Measurements from ENCODE around the gene PIGC.

The PIGC gene

DNA sequence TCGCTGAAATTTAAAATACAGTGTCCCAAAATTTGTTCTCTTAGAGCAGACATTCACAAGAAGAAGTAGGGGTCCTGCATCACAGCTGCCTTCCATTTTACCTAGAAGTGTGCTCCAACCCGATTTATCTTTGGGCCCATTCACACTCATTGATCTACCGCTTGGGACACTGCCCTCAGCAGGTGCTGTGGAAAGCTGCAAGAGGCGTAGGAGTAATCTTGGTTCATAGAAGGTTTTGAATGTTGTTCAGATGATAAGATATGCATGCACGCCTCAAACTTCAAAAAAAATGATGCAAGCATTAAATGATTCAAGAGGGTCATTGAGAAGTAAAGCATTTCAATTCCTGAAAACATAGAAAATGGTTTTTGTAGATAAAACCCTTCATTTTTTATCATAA lies 42.0 kb downstream of the PIGC start:
- no peaks in the 10 kb centered on the region for H3K27me3 Mint-ChIP-seq (ENCODE audit: low read depth)
- peaks cover 65% of the 10 kb centered on the region for H3K4me1 Mint-ChIP-seq
- peak overlapping the region; percentile 81 to 98 (median 98) for H3K27ac Mint-ChIP-seq
- TF ChIP-seq, protein P1, sequence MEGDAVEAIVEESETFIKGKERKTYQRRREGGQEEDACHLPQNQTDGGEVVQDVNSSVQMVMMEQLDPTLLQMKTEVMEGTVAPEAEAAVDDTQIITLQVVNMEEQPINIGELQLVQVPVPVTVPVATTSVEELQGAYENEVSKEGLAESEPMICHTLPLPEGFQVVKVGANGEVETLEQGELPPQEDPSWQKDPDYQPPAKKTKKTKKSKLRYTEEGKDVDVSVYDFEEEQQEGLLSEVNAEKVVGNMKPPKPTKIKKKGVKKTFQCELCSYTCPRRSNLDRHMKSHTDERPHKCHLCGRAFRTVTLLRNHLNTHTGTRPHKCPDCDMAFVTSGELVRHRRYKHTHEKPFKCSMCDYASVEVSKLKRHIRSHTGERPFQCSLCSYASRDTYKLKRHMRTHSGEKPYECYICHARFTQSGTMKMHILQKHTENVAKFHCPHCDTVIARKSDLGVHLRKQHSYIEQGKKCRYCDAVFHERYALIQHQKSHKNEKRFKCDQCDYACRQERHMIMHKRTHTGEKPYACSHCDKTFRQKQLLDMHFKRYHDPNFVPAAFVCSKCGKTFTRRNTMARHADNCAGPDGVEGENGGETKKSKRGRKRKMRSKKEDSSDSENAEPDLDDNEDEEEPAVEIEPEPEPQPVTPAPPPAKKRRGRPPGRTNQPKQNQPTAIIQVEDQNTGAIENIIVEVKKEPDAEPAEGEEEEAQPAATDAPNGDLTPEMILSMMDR (IDR thresholded peaks at IDR 0.05; ENCODE audit: unreplicated experiment in 3 of 3) = peak in 1 of 3 experiments; percentile 23
- peak overlapping the region in 1 of 3 experiments; percentile 14 for H3K4me3 Mint-ChIP-seq
- H3K36me3 Mint-ChIP-seq (ENCODE audit: low read depth) = no peaks in the 10 kb centered on the region
- no peaks in the 10 kb centered on the region for H3K9me3 Mint-ChIP-seq

DNA sequence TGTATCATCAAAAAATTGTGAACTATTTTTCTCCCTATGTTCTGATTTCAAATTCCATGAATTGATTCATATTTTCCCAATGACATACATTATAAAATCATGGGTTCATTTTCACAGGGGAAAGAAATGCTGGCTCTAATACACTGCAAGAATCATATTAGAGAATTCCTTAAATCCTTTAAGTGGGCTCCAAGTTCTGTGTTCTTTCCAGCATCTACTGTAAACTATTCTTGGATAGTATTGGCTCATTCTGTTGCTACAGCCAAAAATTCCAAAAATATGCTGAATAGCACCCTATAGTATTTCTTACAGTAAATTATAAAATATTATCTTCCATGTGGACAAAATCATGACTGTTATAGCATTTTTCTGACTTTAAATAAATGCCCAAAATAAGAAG lies 42.4 kb downstream of the PIGC start:
- H3K27ac Mint-ChIP-seq = peak overlapping the region; percentile 97 to 98 (median 98)
- H3K36me3 Mint-ChIP-seq (ENCODE audit: low read depth) = no peaks in the 10 kb centered on the region
- TF ChIP-seq, protein P1 (IDR thresholded peaks at IDR 0.05; ENCODE audit: unreplicated experiment in 3 of 3) = no peak
- H3K9me3 Mint-ChIP-seq = no peaks in the 10 kb centered on the region
- H3K27me3 Mint-ChIP-seq (ENCODE audit: low read depth) = no peaks in the 10 kb centered on the region
- H3K4me3 Mint-ChIP-seq = peak overlapping the region in 1 of 3 experiments; percentile 14
- peaks cover 65% of the 10 kb centered on the region for H3K4me1 Mint-ChIP-seq

DNA sequence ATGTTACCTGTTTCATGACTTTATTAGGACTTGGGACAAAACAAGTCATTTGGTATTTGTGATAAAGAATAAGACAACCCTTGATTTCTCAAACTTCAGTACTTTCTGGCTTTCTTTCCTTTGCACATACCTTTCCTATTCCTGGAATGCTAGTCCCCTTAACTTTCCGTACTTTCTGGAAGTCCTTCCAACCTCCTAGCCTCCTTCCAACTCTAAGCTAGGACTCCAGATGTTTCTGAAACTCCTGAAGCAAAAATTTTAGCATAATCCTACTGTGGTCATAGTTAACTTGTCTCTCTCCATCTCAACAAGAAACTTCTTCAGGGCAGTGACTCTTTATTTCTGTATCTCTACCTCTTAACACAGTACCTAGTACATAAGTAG lies 43.2 kb downstream of the PIGC start:
- H3K27me3 Mint-ChIP-seq (ENCODE audit: low read depth) = no peaks in the 10 kb centered on the region
- H3K9me3 Mint-ChIP-seq = no peaks in the 10 kb centered on the region
- H3K27ac Mint-ChIP-seq = peak overlapping the region; percentile 97 to 98 (median 98)
- TF ChIP-seq, protein P1 (IDR thresholded peaks at IDR 0.05; ENCODE audit: unreplicated experiment in 3 of 3) = no peak
- H3K4me1 Mint-ChIP-seq = peaks cover 71% of the 10 kb centered on the region
- H3K4me3 Mint-ChIP-seq = peak overlapping the region; percentile 30 to 70 (median 44)
- H3K36me3 Mint-ChIP-seq (ENCODE audit: low read depth) = no peaks in the 10 kb centered on the region

DNA sequence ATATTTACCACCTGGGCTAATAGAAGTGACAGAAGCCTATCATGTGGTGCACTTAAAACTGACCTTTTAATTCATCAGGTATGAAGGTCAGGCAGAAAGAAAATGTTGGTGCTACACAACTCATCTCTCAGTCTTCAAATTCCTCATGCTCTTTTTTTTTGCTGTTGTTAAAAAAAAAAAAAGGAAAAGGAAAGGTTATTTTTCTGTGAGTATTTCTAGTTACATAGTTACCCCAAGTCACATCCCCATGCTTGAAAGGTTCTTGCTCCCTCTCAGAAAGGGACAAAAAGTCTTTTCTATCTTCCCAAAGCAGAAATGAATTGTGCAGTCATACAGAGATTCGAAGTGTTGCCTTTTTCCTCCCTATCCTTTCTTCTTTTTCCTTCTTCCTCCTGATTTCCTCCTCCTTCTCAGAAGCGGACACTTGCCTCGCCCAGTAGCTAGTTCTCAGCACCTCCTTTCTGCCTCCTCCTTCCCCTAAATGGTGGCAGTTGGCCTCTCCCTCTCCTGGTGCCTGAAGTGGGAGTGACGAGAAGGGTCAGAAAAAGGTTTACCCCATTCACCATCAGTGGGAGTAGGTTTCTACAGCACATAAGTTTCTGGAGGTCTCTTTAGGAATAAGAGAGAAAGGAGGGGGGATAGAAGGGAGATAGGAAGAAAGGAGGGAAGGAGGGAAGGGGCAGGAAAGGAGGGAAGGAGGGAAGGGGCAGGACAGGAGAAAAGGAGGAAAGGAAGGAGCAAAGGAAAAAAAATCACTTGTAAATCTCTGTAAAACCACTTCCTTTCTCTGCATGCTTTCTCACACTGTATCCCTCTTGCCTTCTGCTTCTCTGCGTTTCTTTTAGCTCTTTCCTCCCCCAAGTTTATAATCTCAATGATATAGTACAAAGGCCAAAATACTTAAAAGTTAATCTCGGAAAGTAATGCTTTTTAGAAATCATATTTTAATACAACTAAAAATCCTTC lies 43.8 kb downstream of the PIGC start:
- Mint-ChIP-seq H3K27me3 (ENCODE audit: low read depth) (no peaks in the 10 kb centered on the region), H3K4me3 (peak overlapping the region; percentile 53 to 70 (median 70)), H3K9me3 (no peaks in the 10 kb centered on the region), H3K27ac (peak overlapping the region; percentile 97 to 98 (median 98)), H3K4me1 (peaks cover 72% of the 10 kb centered on the region), H3K36me3 (ENCODE audit: low read depth) (no peaks in the 10 kb centered on the region)
- TF ChIP-seq, protein P1 (IDR thresholded peaks at IDR 0.05; ENCODE audit: unreplicated experiment in 3 of 3) = no peak

DNA sequence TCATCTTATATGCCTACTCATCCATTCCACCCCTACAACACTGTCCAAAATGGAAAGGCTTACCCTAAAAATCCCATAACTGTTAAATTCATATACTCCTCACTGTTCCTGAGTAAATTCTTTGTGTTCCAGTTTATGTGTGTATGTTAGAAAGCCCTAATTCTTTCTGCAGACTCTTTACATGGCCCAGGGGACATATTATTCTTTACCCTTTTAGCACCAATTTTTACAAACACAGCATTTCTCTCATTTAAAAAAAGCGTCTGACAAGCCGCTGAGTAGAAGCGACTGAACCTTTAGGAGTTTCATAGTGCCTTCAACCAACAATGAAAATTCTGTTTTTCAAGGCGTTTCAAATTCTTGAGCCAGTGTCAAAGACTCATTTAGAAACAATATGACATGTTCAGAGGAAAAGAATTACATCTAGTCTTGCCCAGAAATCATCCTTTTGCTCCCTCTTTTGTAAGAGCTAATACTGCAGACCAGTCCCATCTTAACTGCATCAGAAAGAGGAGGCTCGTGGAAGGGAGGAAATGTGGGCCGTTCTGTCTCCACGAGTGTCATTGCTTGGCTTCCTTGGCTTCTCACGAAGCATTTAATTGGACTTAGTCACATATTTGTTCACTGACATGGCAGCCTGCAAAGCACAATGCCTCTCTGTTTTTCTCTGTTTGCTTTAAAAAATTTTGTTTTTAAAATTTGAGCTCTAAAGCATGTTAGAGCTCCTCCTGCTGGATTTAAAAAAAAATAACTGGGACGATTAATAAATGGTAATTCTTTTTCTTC lies 44.7 kb downstream of the PIGC start:
- Mint-ChIP-seq H3K27ac (peak overlapping the region; percentile 97 to 98 (median 98)), H3K9me3 (no peaks in the 10 kb centered on the region), H3K4me1 (peaks cover 75% of the 10 kb centered on the region), H3K27me3 (ENCODE audit: low read depth) (no peaks in the 10 kb centered on the region), H3K4me3 (peak overlapping the region; percentile 19 to 70 (median 41)), H3K36me3 (ENCODE audit: low read depth) (peaks cover 6% of the 10 kb centered on the region)
- TF ChIP-seq, protein P1 (IDR thresholded peaks at IDR 0.05; ENCODE audit: unreplicated experiment in 3 of 3) = peak; percentile 60 to 74 (median 60)
